NK-92 (cell line): ENCODE data around the gene PTPRE.

ENCODE experiments used
- DNase-seq: peaks from one replicate; lab custom pipeline; 2025; ENCODE audit not compliant: unreplicated experiment; lab: John Stamatoyannopoulos, UW

Gene PTPRE

GRCh38 chr10:127907411-127908105 is 655 bp downstream of the PTPRE start:
- DNase-seq: no peak

GRCh38 chr10:127908106-127908958 is 1.4 kb downstream of the PTPRE start:
- no peak for DNase-seq

GRCh38 chr10:127908959-127909267 is 2.0 kb downstream of the PTPRE start:
- no peak for DNase-seq

GRCh38 chr10:127909716-127910463 is 3.0 kb downstream of the PTPRE start:
- no peak for DNase-seq

- DNase-seq: no peak
Measured at GRCh38 chr10:127910464-127910770, 3.5 kb downstream of the PTPRE start.

GRCh38 chr10:127911218-127911866 is 4.4 kb downstream of the PTPRE start:
- no peak for DNase-seq

- no peak for DNase-seq
Measured at GRCh38 chr10:127911867-127912257, 5.0 kb downstream of the PTPRE start.

GRCh38 chr10:127912607-127913367 is 5.9 kb downstream of the PTPRE start:
- DNase-seq: no peak

GRCh38 chr10:127913368-127913759 is 6.5 kb downstream of the PTPRE start:
- no peak for DNase-seq

- no peak for DNase-seq
Measured at GRCh38 chr10:127915324-127915723, 8.4 kb downstream of the PTPRE start.

- no peak for DNase-seq
Measured at GRCh38 chr10:127916826-127917225, 9.9 kb downstream of the PTPRE start.

- no peak for DNase-seq
Measured at GRCh38 chr10:127918572-127918971, 11.7 kb downstream of the PTPRE start.

GRCh38 chr10:127919418-127920271 is 12.7 kb downstream of the PTPRE start:
- DNase-seq: no peak

GRCh38 chr10:127920306-127921074 is 13.6 kb downstream of the PTPRE start:
- DNase-seq: no peak

GRCh38 chr10:127921075-127921752 is 14.3 kb downstream of the PTPRE start:
- DNase-seq: no peak

- DNase-seq: no peak
Measured at GRCh38 chr10:127921753-127922145, 14.8 kb downstream of the PTPRE start.

- DNase-seq: no peak
Measured at GRCh38 chr10:127922206-127922605, 15.3 kb downstream of the PTPRE start.

GRCh38 chr10:127922675-127923366 is 15.9 kb downstream of the PTPRE start:
- no peak for DNase-seq
